GM23338 (cell line): ENCODE measurements around the gene B4GALT7. TPM values are rescaled to one million over a fixed set of nuclear protein-coding genes. Genes with fewer than 3 reads are reported as not detected.

Source experiments
- ATAC-seq: fragments of 200-7000 bp; cut with Tn5 transposase; 3 replicates; pipeline ENCODE4 v1.9.1; 2020
- DNase-seq: peaks from one replicate; pipeline ENCODE4 v3.0.0-alpha.2; 2015; ENCODE audit warnings: low spot score
- H2AFZ ChIP-seq: fragments of 200-600 bp; sonication (generic); 2 replicates; pipeline ENCODE4 v1.8.0; 2016; ENCODE audit warnings: antibody characterized with exemption, mild to moderate bottlenecking, moderate library complexity
- H3F3A ChIP-seq: fragments of 200-600 bp; sonication (generic); replicated peaks from 2 replicates; pipeline ENCODE4 v1.8.0; 2017; ENCODE audit warnings: antibody characterized with exemption, mixed run types, low read depth
- H3K27ac ChIP-seq: fragments of 200-600 bp; sonication (generic); 2 replicates; pipeline ENCODE4 v1.6.1; 2016; ENCODE audit warnings: low read depth
- H3K27me3 ChIP-seq: fragments of 200-600 bp; sonication (generic); 2 replicates; pipeline ENCODE4 v1.8.0; 2016; ENCODE audit warnings: mild to moderate bottlenecking, mixed run types, moderate library complexity; ENCODE audit not compliant: insufficient read depth
- H3K36me3 ChIP-seq: fragments of 200-600 bp; sonication (generic); 2 replicates; pipeline ENCODE4 v1.8.0; 2016; ENCODE audit warnings: mild to moderate bottlenecking; ENCODE audit not compliant: insufficient read depth
- H3K4me1 ChIP-seq: fragments of 200-600 bp; sonication (generic); 2 replicates; pipeline ENCODE4 v1.8.0; 2016; ENCODE audit warnings: mild to moderate bottlenecking, moderate library complexity; ENCODE audit not compliant: insufficient read depth
- H3K4me2 ChIP-seq: fragments of 200-600 bp; sonication (generic); 2 replicates; pipeline ENCODE4 v1.7.1; 2017; ENCODE audit warnings: mixed run types
- H3K4me3 ChIP-seq: fragments of 200-600 bp; sonication (generic); 2 replicates; pipeline ENCODE4 v1.6.1; 2016; ENCODE audit warnings: mixed run types
- H3K79me2 ChIP-seq: fragments of 200-600 bp; sonication (generic); replicated peaks from 2 replicates; pipeline ENCODE4 v1.8.0; 2017; ENCODE audit warnings: mild to moderate bottlenecking; ENCODE audit not compliant: insufficient read depth
- H3K9me2 ChIP-seq: fragments of 200-600 bp; sonication (generic); 2 replicates; pipeline ENCODE4 v1.8.0; 2017; ENCODE audit not compliant: insufficient read depth
- H4K20me1 ChIP-seq: fragments of 200-600 bp; sonication (generic); replicated peaks from 2 replicates; pipeline ENCODE4 v1.8.0; 2017; ENCODE audit warnings: mild to moderate bottlenecking; ENCODE audit not compliant: insufficient read depth
- H3K27ac Mint-ChIP-seq: 2 replicates; pipeline ENCODE4 v1.8.0; 2020; ENCODE audit warnings: inconsistent platforms, mild to moderate bottlenecking, moderate library complexity, mixed read lengths
- H3K27me3 Mint-ChIP-seq: 3 replicates; pipeline ENCODE4 v1.8.0; 2022; ENCODE audit warnings: low read depth, mild to moderate bottlenecking, moderate library complexity, mixed read lengths, inconsistent platforms; ENCODE audit not compliant: insufficient read depth, poor library complexity
- H3K36me3 Mint-ChIP-seq: 3 replicates; pipeline ENCODE4 v1.8.0; 2021; ENCODE audit warnings: low read depth, mild to moderate bottlenecking, inconsistent platforms, moderate library complexity, mixed read lengths
- H3K4me1 Mint-ChIP-seq: 3 replicates; pipeline ENCODE4 v1.8.0; 2020; ENCODE audit warnings: mild to moderate bottlenecking, inconsistent platforms, mixed read lengths
- H3K4me3 Mint-ChIP-seq: 3 replicates; pipeline ENCODE4 v1.8.0; 2021; ENCODE audit warnings: moderate library complexity, mild to moderate bottlenecking, inconsistent platforms, mixed read lengths
- H3K9me3 Mint-ChIP-seq: 3 replicates; pipeline ENCODE4 v1.8.0; 2020; ENCODE audit warnings: moderate library complexity, mild to moderate bottlenecking, inconsistent platforms, mixed read lengths
- CREB1 ChIP-seq: fragments of 250-450 bp; sonication (Bioruptor Pico); IDR thresholded peaks from 2 replicates; pipeline ENCODE4 v1.5.0; 2020; ENCODE audit warnings: low read depth, mild to moderate bottlenecking, moderate library complexity
- EZH2 ChIP-seq: fragments of 200-600 bp; sonication (generic); IDR thresholded peaks from one replicate; pipeline ENCODE4 v1.8.0; 2017; ENCODE audit warnings: antibody characterized with exemption, mild to moderate bottlenecking, low read depth; ENCODE audit not compliant: unreplicated experiment
- EZH2phosphoT487 ChIP-seq: fragments of 200-600 bp; sonication (generic); IDR thresholded peaks from one replicate; pipeline ENCODE4 v1.8.1; 2018; ENCODE audit warnings: antibody characterized with exemption; ENCODE audit not compliant: unreplicated experiment
- JUNB ChIP-seq: IDR thresholded peaks from one replicate; pipeline ENCODE4 v1.6.1; 2016; ENCODE audit warnings: antibody characterized with exemption; ENCODE audit not compliant: unreplicated experiment
- NANOG ChIP-seq: IDR thresholded peaks from 2 replicates; pipeline ENCODE4 v1.6.1; 2016; ENCODE audit warnings: antibody characterized with exemption, borderline replicate concordance
- POLR2AphosphoS5 ChIP-seq: IDR thresholded peaks from 2 replicates; pipeline ENCODE4 v1.6.1; 2016; ENCODE audit warnings: antibody characterized with exemption, low read depth
- STAT1 ChIP-seq: IDR thresholded peaks from one replicate; pipeline ENCODE4 v1.6.1; 2016; ENCODE audit warnings: antibody characterized with exemption; ENCODE audit not compliant: unreplicated experiment
- ZNF114 ChIP-seq: fragments of 250-450 bp; sonication (Bioruptor Pico); IDR thresholded peaks from 2 replicates; pipeline ENCODE4 v1.5.0; 2020; ENCODE audit warnings: mild to moderate bottlenecking, moderate library complexity
- ZNF331 ChIP-seq: fragments of 250-450 bp; sonication (Bioruptor Pico); IDR thresholded peaks from 2 replicates; pipeline ENCODE4 v1.5.0; 2020; ENCODE audit warnings: low read depth, mild to moderate bottlenecking, moderate library complexity
- polyA plus RNA-seq: library from polyadenylated mRNA; unstranded; fragments of >200 nt; fragmentation: Nextera tagmentation; extraction: Ambion mirVana; gene quantifications from 2 replicates; pipeline ENCODE4 v1.2.1, GENCODE V29; 2016
- total RNA-seq: library from RNA; depleted of rRNA; stranded (reverse); fragments of >200 nt; shearing (Covaris generic); gene quantifications from 2 replicates; pipeline ENCODE4 v1.2.3, GENCODE V29; 2014
- TF ChIP-seq, protein P1 (sequence below): IDR thresholded peaks from 2 replicates; pipeline ENCODE4 v1.6.1; 2016; ENCODE audit warnings: antibody characterized with exemption
- TF ChIP-seq, protein P2 (sequence below), 2 experiments: fragments of 200-600 bp in 1 of 2; sonication (generic) in 1 of 2; conservative IDR thresholded peaks; 2 replicates each; pipeline versions ENCODE4 v1.5.1 to v1.6.1; 2016 to 2017; ENCODE audit warnings: antibody characterized with exemption in 2 of 2, low read depth in 2 of 2, mild to moderate bottlenecking in 2 of 2, moderate library complexity in 1 of 2
- TF ChIP-seq, protein P3 (sequence below): IDR thresholded peaks from one replicate; pipeline ENCODE4 v1.6.1; 2018; ENCODE audit warnings: antibody characterized with exemption; ENCODE audit not compliant: unreplicated experiment
- TF ChIP-seq, protein P4 (sequence below): fragments of 250-450 bp; sonication (Bioruptor Pico); IDR thresholded peaks from 2 replicates; pipeline ENCODE4 v1.5.0; 2020; ENCODE audit warnings: mild to moderate bottlenecking, moderate library complexity

B4GALT7 gene
- total and polyA plus RNA-seq, 2 experiments from 2014 or later, result 10.0 to 23.3 TPM

DNA sequence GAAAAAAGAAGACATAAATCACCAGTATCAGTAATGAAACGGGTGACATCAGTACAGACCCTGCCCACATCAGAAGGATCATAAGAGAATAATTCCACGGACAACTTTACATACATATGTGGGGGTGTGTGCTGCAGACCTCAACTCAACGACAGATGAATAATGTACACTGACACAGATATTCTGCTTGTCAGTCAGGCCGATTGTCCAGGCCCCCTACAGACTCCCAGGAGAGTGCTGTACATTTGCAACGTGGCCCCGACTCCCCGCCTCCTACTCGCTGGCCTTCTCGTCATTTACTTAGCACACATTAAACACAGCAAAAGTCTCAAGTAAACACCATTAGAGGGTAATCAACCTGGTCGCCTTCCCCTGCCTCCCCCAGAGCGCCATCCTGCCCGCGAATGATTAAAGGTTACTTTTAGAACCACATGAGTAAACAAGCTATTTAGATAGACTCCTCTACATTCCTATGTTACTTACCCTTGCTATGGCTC is 11.5 kb upstream of the B4GALT7 start:
- Mint-ChIP-seq H3K36me3 (peaks cover 12% of the 10 kb centered on the region), H3K27me3 (peaks cover 12% of the 10 kb centered on the region), H3K27ac (no peak overlapping the region), H3K9me3 (no peaks in the 10 kb centered on the region), H3K4me1 (peaks cover 5% of the 10 kb centered on the region), H3K4me3 (no peak overlapping the region)
- Histone ChIP-seq H3K27me3 (peaks cover 9% of the 10 kb centered on the region; the same call in 1 of the 2 replicates), H3F3A (0 out of 2 replicates have a peak, but pooled peaks cover 4% of the 10 kb centered on the region), H3K9me2 (no peaks in the 10 kb centered on the region), H2AFZ (no peak overlapping the region), H3K36me3 (peaks cover 1% of the 10 kb centered on the region; the same call in 1 of the 2 replicates), H3K79me2 (peaks cover 10% of the 10 kb centered on the region; the same call in 1 of the 2 replicates), H3K4me3 (no peak overlapping the region), H4K20me1 (no peaks in the 10 kb centered on the region; the same call in 1 of the 2 replicates), H3K27ac (no peak overlapping the region), H3K4me2 (no peak overlapping the region), H3K4me1 (0 out of 2 replicates have a peak, but pooled peaks cover 4% of the 10 kb centered on the region)
- ATAC-seq (no peak), DNase-seq (no peak)
- TF ChIP-seq JUNB (no peak), EZH2 (no peak), CREB1 (CRISPR knock-in tag) (no peak), ZNF331 (CRISPR knock-in tag) (no peak), ZNF114 (no peak), POLR2AphosphoS5 (no peak), STAT1 (no peak), EZH2phosphoT487 (no peak), NANOG (no peak)
- TF ChIP-seq, protein P1, sequence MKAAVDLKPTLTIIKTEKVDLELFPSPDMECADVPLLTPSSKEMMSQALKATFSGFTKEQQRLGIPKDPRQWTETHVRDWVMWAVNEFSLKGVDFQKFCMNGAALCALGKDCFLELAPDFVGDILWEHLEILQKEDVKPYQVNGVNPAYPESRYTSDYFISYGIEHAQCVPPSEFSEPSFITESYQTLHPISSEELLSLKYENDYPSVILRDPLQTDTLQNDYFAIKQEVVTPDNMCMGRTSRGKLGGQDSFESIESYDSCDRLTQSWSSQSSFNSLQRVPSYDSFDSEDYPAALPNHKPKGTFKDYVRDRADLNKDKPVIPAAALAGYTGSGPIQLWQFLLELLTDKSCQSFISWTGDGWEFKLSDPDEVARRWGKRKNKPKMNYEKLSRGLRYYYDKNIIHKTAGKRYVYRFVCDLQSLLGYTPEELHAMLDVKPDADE, result no peak
- TF ChIP-seq, protein P2, sequence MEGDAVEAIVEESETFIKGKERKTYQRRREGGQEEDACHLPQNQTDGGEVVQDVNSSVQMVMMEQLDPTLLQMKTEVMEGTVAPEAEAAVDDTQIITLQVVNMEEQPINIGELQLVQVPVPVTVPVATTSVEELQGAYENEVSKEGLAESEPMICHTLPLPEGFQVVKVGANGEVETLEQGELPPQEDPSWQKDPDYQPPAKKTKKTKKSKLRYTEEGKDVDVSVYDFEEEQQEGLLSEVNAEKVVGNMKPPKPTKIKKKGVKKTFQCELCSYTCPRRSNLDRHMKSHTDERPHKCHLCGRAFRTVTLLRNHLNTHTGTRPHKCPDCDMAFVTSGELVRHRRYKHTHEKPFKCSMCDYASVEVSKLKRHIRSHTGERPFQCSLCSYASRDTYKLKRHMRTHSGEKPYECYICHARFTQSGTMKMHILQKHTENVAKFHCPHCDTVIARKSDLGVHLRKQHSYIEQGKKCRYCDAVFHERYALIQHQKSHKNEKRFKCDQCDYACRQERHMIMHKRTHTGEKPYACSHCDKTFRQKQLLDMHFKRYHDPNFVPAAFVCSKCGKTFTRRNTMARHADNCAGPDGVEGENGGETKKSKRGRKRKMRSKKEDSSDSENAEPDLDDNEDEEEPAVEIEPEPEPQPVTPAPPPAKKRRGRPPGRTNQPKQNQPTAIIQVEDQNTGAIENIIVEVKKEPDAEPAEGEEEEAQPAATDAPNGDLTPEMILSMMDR (conservative IDR thresholded peaks at IDR 0.05; ENCODE audit: low read depth in 2 of 2), result no peak
- TF ChIP-seq, protein P3, sequence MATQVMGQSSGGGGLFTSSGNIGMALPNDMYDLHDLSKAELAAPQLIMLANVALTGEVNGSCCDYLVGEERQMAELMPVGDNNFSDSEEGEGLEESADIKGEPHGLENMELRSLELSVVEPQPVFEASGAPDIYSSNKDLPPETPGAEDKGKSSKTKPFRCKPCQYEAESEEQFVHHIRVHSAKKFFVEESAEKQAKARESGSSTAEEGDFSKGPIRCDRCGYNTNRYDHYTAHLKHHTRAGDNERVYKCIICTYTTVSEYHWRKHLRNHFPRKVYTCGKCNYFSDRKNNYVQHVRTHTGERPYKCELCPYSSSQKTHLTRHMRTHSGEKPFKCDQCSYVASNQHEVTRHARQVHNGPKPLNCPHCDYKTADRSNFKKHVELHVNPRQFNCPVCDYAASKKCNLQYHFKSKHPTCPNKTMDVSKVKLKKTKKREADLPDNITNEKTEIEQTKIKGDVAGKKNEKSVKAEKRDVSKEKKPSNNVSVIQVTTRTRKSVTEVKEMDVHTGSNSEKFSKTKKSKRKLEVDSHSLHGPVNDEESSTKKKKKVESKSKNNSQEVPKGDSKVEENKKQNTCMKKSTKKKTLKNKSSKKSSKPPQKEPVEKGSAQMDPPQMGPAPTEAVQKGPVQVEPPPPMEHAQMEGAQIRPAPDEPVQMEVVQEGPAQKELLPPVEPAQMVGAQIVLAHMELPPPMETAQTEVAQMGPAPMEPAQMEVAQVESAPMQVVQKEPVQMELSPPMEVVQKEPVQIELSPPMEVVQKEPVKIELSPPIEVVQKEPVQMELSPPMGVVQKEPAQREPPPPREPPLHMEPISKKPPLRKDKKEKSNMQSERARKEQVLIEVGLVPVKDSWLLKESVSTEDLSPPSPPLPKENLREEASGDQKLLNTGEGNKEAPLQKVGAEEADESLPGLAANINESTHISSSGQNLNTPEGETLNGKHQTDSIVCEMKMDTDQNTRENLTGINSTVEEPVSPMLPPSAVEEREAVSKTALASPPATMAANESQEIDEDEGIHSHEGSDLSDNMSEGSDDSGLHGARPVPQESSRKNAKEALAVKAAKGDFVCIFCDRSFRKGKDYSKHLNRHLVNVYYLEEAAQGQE, result no peak
- TF ChIP-seq, protein P4, sequence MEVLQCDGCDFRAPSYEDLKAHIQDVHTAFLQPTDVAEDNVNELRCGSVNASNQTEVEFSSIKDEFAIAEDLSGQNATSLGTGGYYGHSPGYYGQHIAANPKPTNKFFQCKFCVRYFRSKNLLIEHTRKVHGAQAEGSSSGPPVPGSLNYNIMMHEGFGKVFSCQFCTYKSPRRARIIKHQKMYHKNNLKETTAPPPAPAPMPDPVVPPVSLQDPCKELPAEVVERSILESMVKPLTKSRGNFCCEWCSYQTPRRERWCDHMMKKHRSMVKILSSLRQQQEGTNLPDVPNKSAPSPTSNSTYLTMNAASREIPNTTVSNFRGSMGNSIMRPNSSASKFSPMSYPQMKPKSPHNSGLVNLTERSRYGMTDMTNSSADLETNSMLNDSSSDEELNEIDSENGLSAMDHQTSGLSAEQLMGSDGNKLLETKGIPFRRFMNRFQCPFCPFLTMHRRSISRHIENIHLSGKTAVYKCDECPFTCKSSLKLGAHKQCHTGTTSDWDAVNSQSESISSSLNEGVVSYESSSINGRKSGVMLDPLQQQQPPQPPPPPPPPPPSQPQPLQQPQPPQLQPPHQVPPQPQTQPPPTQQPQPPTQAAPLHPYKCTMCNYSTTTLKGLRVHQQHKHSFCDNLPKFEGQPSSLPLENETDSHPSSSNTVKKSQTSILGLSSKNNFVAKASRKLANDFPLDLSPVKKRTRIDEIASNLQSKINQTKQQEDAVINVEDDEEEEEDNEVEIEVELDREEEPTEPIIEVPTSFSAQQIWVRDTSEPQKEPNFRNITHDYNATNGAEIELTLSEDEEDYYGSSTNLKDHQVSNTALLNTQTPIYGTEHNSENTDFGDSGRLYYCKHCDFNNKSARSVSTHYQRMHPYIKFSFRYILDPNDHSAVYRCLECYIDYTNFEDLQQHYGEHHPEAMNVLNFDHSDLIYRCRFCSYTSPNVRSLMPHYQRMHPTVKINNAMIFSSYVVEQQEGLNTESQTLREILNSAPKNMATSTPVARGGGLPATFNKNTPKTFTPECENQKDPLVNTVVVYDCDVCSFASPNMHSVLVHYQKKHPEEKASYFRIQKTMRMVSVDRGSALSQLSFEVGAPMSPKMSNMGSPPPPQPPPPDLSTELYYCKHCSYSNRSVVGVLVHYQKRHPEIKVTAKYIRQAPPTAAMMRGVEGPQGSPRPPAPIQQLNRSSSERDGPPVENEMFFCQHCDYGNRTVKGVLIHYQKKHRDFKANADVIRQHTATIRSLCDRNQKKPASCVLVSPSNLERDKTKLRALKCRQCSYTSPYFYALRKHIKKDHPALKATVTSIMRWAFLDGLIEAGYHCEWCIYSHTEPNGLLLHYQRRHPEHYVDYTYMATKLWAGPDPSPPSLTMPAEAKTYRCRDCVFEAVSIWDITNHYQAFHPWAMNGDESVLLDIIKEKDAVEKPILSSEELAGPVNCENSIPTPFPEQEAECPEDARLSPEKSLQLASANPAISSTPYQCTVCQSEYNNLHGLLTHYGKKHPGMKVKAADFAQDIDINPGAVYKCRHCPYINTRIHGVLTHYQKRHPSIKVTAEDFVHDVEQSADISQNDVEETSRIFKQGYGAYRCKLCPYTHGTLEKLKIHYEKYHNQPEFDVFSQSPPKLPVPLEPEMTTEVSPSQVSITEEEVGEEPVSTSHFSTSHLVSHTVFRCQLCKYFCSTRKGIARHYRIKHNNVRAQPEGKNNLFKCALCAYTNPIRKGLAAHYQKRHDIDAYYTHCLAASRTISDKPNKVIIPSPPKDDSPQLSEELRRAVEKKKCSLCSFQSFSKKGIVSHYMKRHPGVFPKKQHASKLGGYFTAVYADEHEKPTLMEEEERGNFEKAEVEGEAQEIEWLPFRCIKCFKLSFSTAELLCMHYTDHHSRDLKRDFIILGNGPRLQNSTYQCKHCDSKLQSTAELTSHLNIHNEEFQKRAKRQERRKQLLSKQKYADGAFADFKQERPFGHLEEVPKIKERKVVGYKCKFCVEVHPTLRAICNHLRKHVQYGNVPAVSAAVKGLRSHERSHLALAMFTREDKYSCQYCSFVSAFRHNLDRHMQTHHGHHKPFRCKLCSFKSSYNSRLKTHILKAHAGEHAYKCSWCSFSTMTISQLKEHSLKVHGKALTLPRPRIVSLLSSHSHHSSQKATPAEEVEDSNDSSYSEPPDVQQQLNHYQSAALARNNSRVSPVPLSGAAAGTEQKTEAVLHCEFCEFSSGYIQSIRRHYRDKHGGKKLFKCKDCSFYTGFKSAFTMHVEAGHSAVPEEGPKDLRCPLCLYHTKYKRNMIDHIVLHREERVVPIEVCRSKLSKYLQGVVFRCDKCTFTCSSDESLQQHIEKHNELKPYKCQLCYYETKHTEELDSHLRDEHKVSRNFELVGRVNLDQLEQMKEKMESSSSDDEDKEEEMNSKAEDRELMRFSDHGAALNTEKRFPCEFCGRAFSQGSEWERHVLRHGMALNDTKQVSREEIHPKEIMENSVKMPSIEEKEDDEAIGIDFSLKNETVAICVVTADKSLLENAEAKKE (CRISPR knock-in tag), result no peak
